ENCODE data around the gene ATRIP. TPM values are rescaled to one million over a fixed set of nuclear protein-coding genes. Genes with fewer than 3 reads are reported as not detected.
A peak's percentile ranks its signal among the peaks of the same experiment; 100 is the strongest.

Gene ATRIP
- total and polyA plus RNA-seq, 2 of the 8 experiments (the other 6 are each of a cell fraction or from before 2014, with no cell fraction given): 18.5 to 20.2 TPM

- H3K36me3 ChIP-seq (ENCODE audit: control insufficient read depth in 2 of 4, insufficient read depth in 4 of 4, low read length in 3 of 4): peaks cover 17 to 41% (median 35%) of the 10 kb centered on the region in 4 experiments
- peaks cover 5 to 13% of the 10 kb centered on the region in 2 experiments for H4K20me1 ChIP-seq (replicated peaks in 1 of 2; ENCODE audit: control insufficient read depth in 1 of 2, insufficient read depth in 2 of 2, low read length in 2 of 2)
- H3K9ac ChIP-seq (replicated peaks in 1 of 4; ENCODE audit: extremely low read depth in 1 of 4, low read depth in 3 of 4, low read length in 3 of 4): no peak overlapping the region
- H3K4me2 ChIP-seq (ENCODE audit: insufficient read depth in 1 of 2, low read depth in 2 of 2, low read length in 2 of 2): no peak overlapping the region
- CTCF ChIA-PET (ENCODE audit: partially characterized antibody): interaction anchor here (1.5 to 9.2 kb wide), 10 partner anchors 14 to 208 kb away, joined by 3 to 220 read pairs (median 22); partner anchors contain the start of gene PLXNB1
- H3K4ac ChIP-seq (replicated peaks; ENCODE audit: insufficient read length, low read depth, low read length): no peak overlapping the region
- H2BK15ac ChIP-seq (ENCODE audit: low read length): no peak overlapping the region
- DNase-seq (ENCODE audit: low read depth in 1 of 2, low spot score in 2 of 2) (peak in 1 of 2 experiments; percentile 35), FAIRE-seq (no peak)
- no peak overlapping the region for H2AFZ ChIP-seq (ENCODE audit: low read length)
- no peaks in the 10 kb centered on the region; the same call in 1 of the 2 replicates for H3K79me1 ChIP-seq (ENCODE audit: low read depth, low read length)
- no peak overlapping the region for H4K5ac ChIP-seq (ENCODE audit: insufficient read length, low read depth, low read length)
- no peak overlapping the region for H3K4me3 ChIP-seq (ENCODE audit: extremely low read depth in 1 of 4, insufficient read depth in 2 of 4, low read depth in 3 of 4, low read length in 4 of 4)
- H3K23ac ChIP-seq (ENCODE audit: insufficient read length): no peak overlapping the region
- WGBS, 2 experiments (ENCODE audit: extremely low coverage in 1 of 2, insufficient coverage in 1 of 2, insufficient read length in 1 of 2, insufficient replicate concordance in 2 of 2, low coverage in 1 of 2, low lambda C conversion rate in 2 of 2, missing lambda C conversion rate in 1 of 2): 82% methylated on average over 8 of the region's 8 CpGs; no CpG with 5 or more reads in 1 of the 2 experiments
- H2BK5ac ChIP-seq (ENCODE audit: low read depth, low read length): no peak overlapping the region
- H3K18ac ChIP-seq (ENCODE audit: extremely low read depth, low read length): no peak overlapping the region
- no peaks in the 10 kb centered on the region for H3K79me2 ChIP-seq (ENCODE audit: control insufficient read depth in 1 of 2, insufficient read depth in 2 of 2, low read length in 2 of 2)
- H3K56ac ChIP-seq (replicated peaks; ENCODE audit: insufficient read length, low read depth, low read length): no peak overlapping the region
- H2BK12ac ChIP-seq (ENCODE audit: low read depth, low read length): no peak overlapping the region
- H2AK5ac ChIP-seq (ENCODE audit: low read depth, low read length): no peak overlapping the region
- no peak overlapping the region for H2BK120ac ChIP-seq (replicated peaks; ENCODE audit: low read depth, low read length)
- POLR2A ChIA-PET (ENCODE audit: partially characterized antibody): interaction anchor here (0.7 to 20.2 kb wide), 5 partner anchors 8 to 79 kb away, joined by 3 to 650 read pairs (median 3); partner anchors contain the start of genes FBXW12 and PLXNB1
- H2BK20ac ChIP-seq (ENCODE audit: low read length): no peak overlapping the region
- 0 out of 2 replicates have a peak, but pooled peaks cover 2% of the 10 kb centered on the region for H3K23me2 ChIP-seq (ENCODE audit: low read depth, low read length)
- H4K91ac ChIP-seq (replicated peaks; ENCODE audit: insufficient read length, low read length): no peak overlapping the region
- H3K27ac ChIP-seq (ENCODE audit: low read depth, low read length): no peak overlapping the region
- peaks cover 0 to 7% (median 4%) of the 10 kb centered on the region in 4 experiments; a peak in 3 of 7 replicates for H3K4me1 ChIP-seq (replicated peaks in 1 of 4; ENCODE audit: control insufficient read depth in 3 of 4, insufficient read depth in 4 of 4, low read length in 3 of 4)
- H3K9me3 ChIP-seq (ENCODE audit: insufficient read depth in 2 of 2, low read depth in 1 of 2, low read length in 1 of 2): no peaks in the 10 kb centered on the region
- H4K8ac ChIP-seq (ENCODE audit: extremely low read depth, insufficient read depth, low read length): no peak overlapping the region
- H3K27me3 ChIP-seq (replicated peaks in 1 of 4; ENCODE audit: control insufficient read depth in 3 of 4, extremely low read depth in 1 of 4, insufficient read depth in 3 of 4, low read length in 3 of 4): no peaks in the 10 kb centered on the region
- no peak overlapping the region for H3K14ac ChIP-seq (ENCODE audit: insufficient read length)
- TF ChIP-seq RNF2 (IDR thresholded peaks at IDR 0.05; ENCODE audit: borderline replicate concordance, low read depth, low read length, missing control alignments, poor library complexity, severe bottlenecking) (no peak), SIRT6 (IDR thresholded peaks at IDR 0.05; ENCODE audit: low read length) (no peak), ZNF274 (IDR thresholded peaks at IDR 0.05; ENCODE audit: borderline replicate concordance, extremely low read depth, low read length) (no peak), TBP (IDR thresholded peaks at IDR 0.05; ENCODE audit: low read depth, low read length) (no peak), MAFK (IDR thresholded peaks at IDR 0.05; ENCODE audit: low read depth, low read length) (no peak), TAF7 (optimal IDR thresholded peaks at IDR 0.05; ENCODE audit: borderline replicate concordance, low read depth, low read length) (no peak), FOSL1 (IDR thresholded peaks at IDR 0.05; ENCODE audit: insufficient read depth, low read depth, low read length) (no peak), POU5F1 (IDR thresholded peaks at IDR 0.05; ENCODE audit: low read depth, low read length) (no peak), KDM5A (IDR thresholded peaks at IDR 0.05; ENCODE audit: low read length) (no peak), SIN3A (conservative IDR thresholded peaks at IDR 0.05 in 1 of 2, IDR thresholded peaks at IDR 0.05 in 1 of 2; ENCODE audit: low read depth in 1 of 2, low read length in 2 of 2) (no peak), PHF8 (conservative IDR thresholded peaks at IDR 0.05; ENCODE audit: low read depth, low read length) (no peak), RAD21 (IDR thresholded peaks at IDR 0.05 in 1 of 2, conservative IDR thresholded peaks at IDR 0.05 in 1 of 2; ENCODE audit: low read depth in 2 of 2, low read length in 2 of 2) (no peak)
These were observed 44.2 kb upstream of the ATRIP start for GRCh38 chr3:48402281-48402732.

Data from H1 (cell line).